Prostate gland (tissue), 2 donors: ENCODE data around the gene FAM209B.

Experiments used
- POLR2A ChIP-seq: fragments of 450-650 bp; IDR thresholded peaks from one replicate; pipeline ENCODE4 v1.6.1; 2016; ENCODE audit warnings: antibody characterized with exemption, mild to moderate bottlenecking
- TF ChIP-seq, protein P1 (sequence below), 4 experiments: fragments of 200-600 bp in 2 of 4; fragments of 450-650 bp in 2 of 4; sonication (generic) in 2 of 4; IDR thresholded peaks; 1 replicate in 3 of 4; 2 replicates in 1 of 4; pipeline ENCODE4 v1.5.1; 2016 to 2019; ENCODE audit warnings: antibody characterized with exemption in 4 of 4, mild to moderate bottlenecking in 2 of 4, moderate library complexity in 2 of 4

DNA sequence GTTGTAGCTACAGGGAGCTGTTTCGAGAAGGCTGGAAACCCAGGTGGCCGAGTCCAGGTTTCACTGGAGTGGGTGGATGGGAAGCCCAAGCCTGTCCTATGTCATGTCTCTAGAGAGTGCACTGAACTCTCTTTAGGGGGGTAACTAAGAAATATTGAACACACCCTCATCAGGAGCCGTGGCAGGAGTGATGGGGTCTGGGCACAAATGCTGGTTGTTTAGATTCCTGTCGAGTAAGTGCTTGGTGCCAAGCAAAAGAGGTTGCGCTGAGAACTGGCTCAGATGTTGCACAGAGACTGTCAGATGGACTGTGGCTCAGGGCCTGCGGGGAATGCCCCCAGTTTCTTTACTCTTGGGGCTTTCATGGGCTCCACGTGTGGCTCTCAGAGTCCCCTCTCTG lies 15.8 kb upstream of the FAM209B start:
- TF ChIP-seq, protein P1, sequence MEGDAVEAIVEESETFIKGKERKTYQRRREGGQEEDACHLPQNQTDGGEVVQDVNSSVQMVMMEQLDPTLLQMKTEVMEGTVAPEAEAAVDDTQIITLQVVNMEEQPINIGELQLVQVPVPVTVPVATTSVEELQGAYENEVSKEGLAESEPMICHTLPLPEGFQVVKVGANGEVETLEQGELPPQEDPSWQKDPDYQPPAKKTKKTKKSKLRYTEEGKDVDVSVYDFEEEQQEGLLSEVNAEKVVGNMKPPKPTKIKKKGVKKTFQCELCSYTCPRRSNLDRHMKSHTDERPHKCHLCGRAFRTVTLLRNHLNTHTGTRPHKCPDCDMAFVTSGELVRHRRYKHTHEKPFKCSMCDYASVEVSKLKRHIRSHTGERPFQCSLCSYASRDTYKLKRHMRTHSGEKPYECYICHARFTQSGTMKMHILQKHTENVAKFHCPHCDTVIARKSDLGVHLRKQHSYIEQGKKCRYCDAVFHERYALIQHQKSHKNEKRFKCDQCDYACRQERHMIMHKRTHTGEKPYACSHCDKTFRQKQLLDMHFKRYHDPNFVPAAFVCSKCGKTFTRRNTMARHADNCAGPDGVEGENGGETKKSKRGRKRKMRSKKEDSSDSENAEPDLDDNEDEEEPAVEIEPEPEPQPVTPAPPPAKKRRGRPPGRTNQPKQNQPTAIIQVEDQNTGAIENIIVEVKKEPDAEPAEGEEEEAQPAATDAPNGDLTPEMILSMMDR (IDR thresholded peaks at IDR 0.05) = no peak
- TF ChIP-seq POLR2A = no peak
